Cardiac fibroblast (primary cell): ENCODE measurements around the gene ZNF747.
A peak's percentile ranks its signal among the peaks of the same experiment; 100 is the strongest.

ENCODE experiments used
- DNase-seq, 2 donors: peaks; one replicate each; pipeline versions ENCODE4 v3.0.0 to v3.0.0-alpha.2; 2010; ENCODE audit warnings: low read depth in 2 of 2
- H3K4me3 ChIP-seq, 2 donors: replicated peaks in 1 of 2; 1 replicate in 1 of 2; 2 replicates in 1 of 2; pipeline ENCODE4 v1.5.1; 2011; ENCODE audit warnings: low read depth in 2 of 2, low read length in 2 of 2, mild to moderate bottlenecking in 2 of 2, moderate library complexity in 1 of 2
- CTCF ChIP-seq: IDR thresholded peaks from one replicate; pipeline ENCODE4 v1.5.1; 2011; ENCODE audit warnings: low read depth, mild to moderate bottlenecking, low read length, inconsistent platforms

The ZNF747 gene

DNA sequence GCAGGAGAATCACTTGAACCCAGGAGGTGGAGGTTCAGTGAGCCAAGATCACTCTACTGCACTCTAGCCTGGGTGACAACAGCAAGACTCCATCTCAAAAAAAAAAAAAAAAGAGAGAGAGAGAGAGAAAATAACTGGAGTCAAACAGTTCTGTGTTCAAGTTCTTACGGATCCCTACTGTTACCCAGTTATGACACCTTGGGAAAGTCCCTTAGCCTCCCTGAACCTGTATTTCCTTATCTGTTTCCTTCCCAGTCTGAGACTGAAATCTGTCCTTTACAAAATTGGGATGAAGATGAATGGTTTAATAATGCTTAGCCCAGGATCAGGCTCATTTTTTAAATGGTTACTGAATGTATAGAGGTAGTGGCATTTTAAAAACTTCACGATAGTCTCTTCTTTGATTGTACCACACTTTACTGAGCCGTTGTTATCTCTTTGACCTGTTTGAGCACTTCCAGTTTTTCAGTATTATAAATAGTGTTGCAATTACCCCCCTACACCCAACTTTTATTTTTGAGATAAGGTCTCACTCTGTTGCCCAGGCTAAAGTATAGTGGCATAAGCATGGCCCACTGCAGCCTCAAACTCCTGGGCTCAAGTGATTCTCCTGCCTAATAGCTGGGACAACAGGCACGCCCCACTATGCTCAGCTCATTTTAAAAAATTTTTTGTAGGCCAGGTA, 25.4 kb downstream of the ZNF747 start:
- TF ChIP-seq CTCF: no peak
- H3K4me3 ChIP-seq: no peak overlapping the region
- DNase-seq: no peak

DNA sequence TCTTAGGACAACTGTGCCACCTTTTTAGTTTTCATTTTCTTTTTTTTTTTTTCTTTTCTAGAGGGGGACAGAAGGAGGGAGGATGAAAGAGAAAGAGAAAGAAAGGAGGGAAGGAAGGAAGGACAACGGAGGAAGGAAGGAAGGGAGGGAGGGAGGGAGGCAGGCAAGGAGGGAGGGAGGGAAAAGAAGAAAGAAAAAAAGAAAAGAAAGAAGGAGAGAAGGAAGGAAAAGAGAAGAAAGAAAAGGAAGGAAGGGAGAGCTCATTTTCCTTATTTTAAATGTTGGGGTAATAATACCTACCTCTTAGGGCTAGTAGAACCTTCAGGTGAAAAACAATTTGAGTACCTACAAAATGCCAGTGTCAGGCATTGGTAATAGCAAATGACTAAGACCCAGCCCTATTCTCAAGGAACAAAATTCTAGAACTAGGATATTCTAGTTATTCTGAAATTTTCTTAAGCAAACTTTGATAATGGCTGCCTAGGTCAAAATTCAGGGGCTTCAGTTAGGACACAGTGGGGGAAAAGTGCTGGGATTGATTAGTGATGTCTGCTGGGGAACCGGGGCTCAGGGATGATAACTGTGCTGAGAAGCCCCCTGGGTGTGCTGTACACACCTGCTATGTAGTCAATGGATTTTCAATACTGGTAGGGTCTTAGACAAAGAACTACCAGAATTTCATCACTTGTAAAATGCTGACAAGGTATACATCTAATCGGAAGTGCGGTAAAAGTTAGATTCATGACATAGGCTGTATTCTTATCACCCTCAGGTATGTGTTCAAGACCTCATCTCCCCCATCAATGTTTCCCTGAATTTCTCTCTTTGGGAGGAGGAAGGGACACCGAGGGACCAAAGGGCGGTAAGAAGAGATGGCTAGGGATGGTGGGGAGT, 31.0 kb downstream of the ZNF747 start:
- no peak for DNase-seq
- no peak for TF ChIP-seq CTCF
- no peak overlapping the region for H3K4me3 ChIP-seq

GRCh38 chr16:30499284-30499683, 35.4 kb downstream of the ZNF747 start:
- TF ChIP-seq CTCF: no peak
- H3K4me3 ChIP-seq: peak overlapping the region in 1 of 2 donors; percentile 30
- DNase-seq: peak in 1 of 2 donors; percentile 12

GRCh38 chr16:30494709-30495108, 39.9 kb downstream of the ZNF747 start:
- H3K4me3 ChIP-seq: no peak overlapping the region
- no peak for DNase-seq
- no peak for TF ChIP-seq CTCF

GRCh38 chr16:30493941-30494488, 40.6 kb downstream of the ZNF747 start:
- no peak for TF ChIP-seq CTCF
- no peak for DNase-seq
- H3K4me3 ChIP-seq: no peak overlapping the region

DNA sequence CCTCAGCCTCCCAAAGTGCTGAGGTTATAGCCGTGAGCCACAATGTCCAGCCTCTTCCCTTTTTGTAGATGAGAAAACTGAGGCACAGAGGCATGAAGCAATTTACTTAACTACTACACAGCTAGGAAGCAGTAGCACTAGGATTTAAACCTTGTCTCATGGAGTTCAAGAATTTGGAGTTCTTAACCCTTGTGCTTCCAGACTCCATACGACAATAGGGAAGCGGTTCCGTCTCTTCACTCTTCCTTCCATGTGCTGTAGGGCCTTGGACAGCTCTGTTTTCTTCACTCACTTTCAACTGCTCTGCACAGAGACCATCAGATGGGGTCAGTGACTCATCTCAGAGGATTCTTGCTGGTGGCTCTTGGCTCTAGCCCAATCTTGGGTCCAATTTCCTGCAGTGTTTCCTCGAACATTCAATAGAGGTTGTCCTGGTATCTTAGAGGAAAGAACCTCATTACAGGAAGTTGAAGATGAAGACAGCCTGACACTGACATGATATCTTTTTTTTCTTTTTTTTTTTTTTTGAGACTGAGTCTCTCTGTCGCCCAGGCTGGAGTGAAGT, 42.8 kb downstream of the ZNF747 start:
- H3K4me3 ChIP-seq: no peak overlapping the region
- TF ChIP-seq CTCF: no peak
- DNase-seq: peak; percentile 76 to 81
